Ascending aorta (tissue), 2 donors: ENCODE data around the gene HSPE1. TPM values are rescaled to one million over a fixed set of nuclear protein-coding genes. Genes with fewer than 3 reads are reported as not detected.
"Not testable (repeated sequence)": the region's sequence is repeated elsewhere in the genome, so short reads cannot be mapped to it uniquely, and the experiment has no call there.

Source experiments
- DNase-seq, 2 donors: peaks; one replicate each; pipeline ENCODE4 v3.0.0-alpha.2; 2019; ENCODE audit warnings: low spot score in 2 of 2
- H3K27ac ChIP-seq, 2 donors: fragments of 200-600 bp; sonication (generic); one replicate each; pipeline ENCODE4 v1.5.1; 2016 to 2017; ENCODE audit warnings: mild to moderate bottlenecking in 1 of 2
- H3K27me3 ChIP-seq: fragments of 200-600 bp; sonication (generic); one replicate; pipeline ENCODE4 v1.5.1; 2017
- H3K36me3 ChIP-seq, 2 donors: fragments of 200-600 bp; sonication (generic); one replicate each; pipeline ENCODE4 v1.5.1; 2016
- H3K4me1 ChIP-seq, 2 donors: fragments of 200-600 bp; sonication (generic); one replicate each; pipeline ENCODE4 v1.5.1; 2016 to 2017; ENCODE audit warnings: mild to moderate bottlenecking in 1 of 2
- H3K4me3 ChIP-seq, 2 donors: fragments of 200-600 bp; sonication (generic); one replicate each; pipeline ENCODE4 v1.5.1; 2016 to 2017; ENCODE audit warnings: mild to moderate bottlenecking in 1 of 2
- H3K9me3 ChIP-seq, 2 donors: fragments of 200-600 bp; sonication (generic); one replicate each; pipeline ENCODE4 v1.5.1; 2016
- intact Hi-C: fragments of 100-400 bp; cut with DNase I; formaldehyde crosslinking; loops from one replicate; pipeline ENCODE4 v1.15.1; 2023
- total RNA-seq: library from RNA; depleted of rRNA; stranded (reverse); fragments of >200 nt; gene quantifications from one replicate; pipeline ENCODE4 v1.1.0, GENCODE V29; 2016
- TF ChIP-seq, protein P1 (sequence below), 3 experiments: fragments of 200-600 bp in 2 of 3; fragments of 450-650 bp in 1 of 3; sonication (generic) in 2 of 3; IDR thresholded peaks; one replicate each; pipeline ENCODE4 v1.5.1; 2016 to 2019; ENCODE audit warnings: antibody characterized with exemption in 3 of 3, mild to moderate bottlenecking in 1 of 3, moderate library complexity in 1 of 3

Gene HSPE1
- total RNA-seq, 1 donor from 2014 or later = 72.7 TPM

DNA sequence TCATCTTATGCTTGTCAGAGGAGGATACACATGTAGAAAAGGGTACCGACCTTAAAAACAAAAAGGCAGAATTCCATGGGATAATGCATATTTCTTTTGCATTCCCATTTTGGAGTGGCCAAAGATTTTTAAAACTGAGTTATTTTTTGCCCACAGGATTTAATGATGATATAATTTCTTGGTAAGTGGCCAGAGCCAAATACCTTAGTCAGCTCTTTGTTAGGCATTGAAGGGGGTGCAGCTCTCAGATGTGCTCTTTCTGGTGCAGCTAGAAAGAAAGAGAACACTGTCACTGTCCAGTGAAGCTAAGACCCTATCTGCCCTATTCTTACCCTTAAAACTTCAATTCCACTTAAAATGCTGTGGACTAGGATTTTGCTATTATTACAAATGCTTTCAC, 36.0 kb upstream of the HSPE1 start:
- intact Hi-C loops = no loop called here
- H3K27ac ChIP-seq = no peak overlapping the region
- H3K9me3 ChIP-seq = no peaks in the 10 kb centered on the region
- no peak for DNase-seq
- no peaks in the 10 kb centered on the region for H3K4me1 ChIP-seq
- peaks cover 66 to 76% of the 10 kb centered on the region in 2 donors for H3K36me3 ChIP-seq
- H3K27me3 ChIP-seq = no peaks in the 10 kb centered on the region
- no peak overlapping the region for H3K4me3 ChIP-seq
- TF ChIP-seq, protein P1, sequence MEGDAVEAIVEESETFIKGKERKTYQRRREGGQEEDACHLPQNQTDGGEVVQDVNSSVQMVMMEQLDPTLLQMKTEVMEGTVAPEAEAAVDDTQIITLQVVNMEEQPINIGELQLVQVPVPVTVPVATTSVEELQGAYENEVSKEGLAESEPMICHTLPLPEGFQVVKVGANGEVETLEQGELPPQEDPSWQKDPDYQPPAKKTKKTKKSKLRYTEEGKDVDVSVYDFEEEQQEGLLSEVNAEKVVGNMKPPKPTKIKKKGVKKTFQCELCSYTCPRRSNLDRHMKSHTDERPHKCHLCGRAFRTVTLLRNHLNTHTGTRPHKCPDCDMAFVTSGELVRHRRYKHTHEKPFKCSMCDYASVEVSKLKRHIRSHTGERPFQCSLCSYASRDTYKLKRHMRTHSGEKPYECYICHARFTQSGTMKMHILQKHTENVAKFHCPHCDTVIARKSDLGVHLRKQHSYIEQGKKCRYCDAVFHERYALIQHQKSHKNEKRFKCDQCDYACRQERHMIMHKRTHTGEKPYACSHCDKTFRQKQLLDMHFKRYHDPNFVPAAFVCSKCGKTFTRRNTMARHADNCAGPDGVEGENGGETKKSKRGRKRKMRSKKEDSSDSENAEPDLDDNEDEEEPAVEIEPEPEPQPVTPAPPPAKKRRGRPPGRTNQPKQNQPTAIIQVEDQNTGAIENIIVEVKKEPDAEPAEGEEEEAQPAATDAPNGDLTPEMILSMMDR (IDR thresholded peaks at IDR 0.05) = no peak

DNA sequence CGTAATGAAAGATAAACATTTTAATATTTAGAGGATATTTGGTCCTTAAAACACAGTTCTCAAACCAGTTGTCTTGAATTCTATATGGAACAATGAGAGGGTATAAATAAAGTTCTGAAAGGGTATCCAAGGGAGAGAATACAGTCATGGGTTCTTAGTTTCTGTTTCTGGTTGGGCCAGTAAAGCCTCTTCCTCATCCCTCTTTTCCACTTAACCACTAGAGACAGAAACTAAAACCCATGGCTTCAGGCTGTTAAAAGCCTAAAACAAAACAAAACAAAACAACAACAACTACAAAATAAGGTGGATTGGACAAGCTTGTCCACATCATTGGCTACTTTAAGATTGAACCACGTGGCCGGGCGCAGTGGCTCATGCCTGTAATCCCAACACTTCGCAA, 28.0 kb upstream of the HSPE1 start:
- peaks cover 77 to 89% of the 10 kb centered on the region in 2 donors for H3K36me3 ChIP-seq
- H3K27ac ChIP-seq = no peak overlapping the region
- H3K4me1 ChIP-seq = no peaks in the 10 kb centered on the region
- TF ChIP-seq, protein P1 (IDR thresholded peaks at IDR 0.05) = no peak
- H3K4me3 ChIP-seq = no peak overlapping the region
- no peaks in the 10 kb centered on the region for H3K27me3 ChIP-seq
- intact Hi-C loops = no loop called here
- no peak for DNase-seq
- no peaks in the 10 kb centered on the region for H3K9me3 ChIP-seq

DNA sequence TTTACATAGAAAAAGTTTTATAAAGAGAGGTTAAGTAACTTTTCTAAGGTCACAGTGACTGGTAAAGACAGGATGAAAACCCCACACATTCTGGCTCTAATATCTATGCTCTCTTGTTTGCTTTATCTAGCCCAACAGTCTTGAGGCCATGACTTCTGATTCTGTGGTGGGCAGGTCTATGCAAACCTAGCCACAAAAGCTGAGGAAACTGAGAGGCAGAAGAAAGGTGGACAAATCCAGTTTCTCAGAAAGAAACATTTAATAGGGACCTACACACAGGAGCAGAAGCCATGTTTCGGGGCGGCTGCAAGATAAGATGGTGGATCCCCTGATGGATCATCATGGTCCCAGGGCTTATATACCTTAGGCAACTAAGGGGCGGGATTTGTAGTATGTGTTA, 22.4 kb upstream of the HSPE1 start:
- no peak overlapping the region for H3K4me3 ChIP-seq
- TF ChIP-seq, protein P1 (IDR thresholded peaks at IDR 0.05) = no peak
- peaks cover 0 to 3% of the 10 kb centered on the region in 2 donors for H3K9me3 ChIP-seq
- peaks cover 59 to 66% of the 10 kb centered on the region in 2 donors for H3K36me3 ChIP-seq
- intact Hi-C loops = no loop called here
- no peak for DNase-seq
- H3K27ac ChIP-seq = no peak overlapping the region
- H3K4me1 ChIP-seq = no peaks in the 10 kb centered on the region
- H3K27me3 ChIP-seq = no peaks in the 10 kb centered on the region

DNA sequence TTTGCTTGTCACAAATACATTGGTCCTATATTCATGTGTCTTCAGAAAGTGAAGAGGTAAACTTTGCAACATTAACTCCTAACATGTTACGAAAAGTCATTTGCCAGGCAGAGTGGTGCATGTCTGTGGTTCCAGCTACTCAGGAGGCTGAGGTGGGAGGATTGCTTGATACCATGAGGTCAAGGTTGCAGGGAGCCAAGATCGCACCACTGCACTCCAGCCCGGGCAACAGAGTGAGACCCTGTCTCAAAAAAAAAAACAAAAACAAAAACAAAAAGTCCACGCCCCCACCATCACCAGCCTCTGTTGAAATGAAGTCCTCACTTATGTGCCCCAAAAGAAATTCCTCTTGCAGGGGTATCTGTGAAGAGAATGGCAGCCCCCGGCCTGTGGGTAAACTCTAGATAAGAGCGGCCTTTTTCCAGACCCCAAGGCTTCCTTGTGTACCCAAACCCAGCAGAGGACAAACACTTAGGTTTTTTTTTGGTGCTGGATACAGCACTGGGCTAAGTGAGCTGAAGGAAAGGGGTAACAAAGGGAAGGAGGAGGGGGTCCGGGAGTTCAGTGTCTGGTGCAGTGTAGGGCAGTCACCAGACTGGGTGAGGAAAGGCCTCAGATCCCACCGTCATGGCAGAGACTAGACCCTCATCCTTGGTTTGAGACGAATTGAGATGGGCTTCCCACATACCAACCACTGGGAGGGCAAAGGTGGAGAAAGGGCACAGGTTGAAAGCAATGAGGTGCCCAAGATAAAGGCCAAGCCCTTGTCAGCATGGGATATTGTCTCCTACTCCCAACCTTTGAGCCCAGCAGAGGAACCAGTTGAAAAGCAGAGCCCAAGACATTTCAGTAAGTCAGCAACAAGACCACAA, 19.8 kb upstream of the HSPE1 start:
- intact Hi-C loops = no loop called here
- Histone ChIP-seq H3K27me3 (no peaks in the 10 kb centered on the region), H3K4me3 (no peak overlapping the region), H3K9me3 (peaks cover 8 to 19% of the 10 kb centered on the region in 2 donors), H3K36me3 (peaks cover 38 to 55% of the 10 kb centered on the region in 2 donors), H3K4me1 (no peaks in the 10 kb centered on the region), H3K27ac (no peak overlapping the region)
- DNase-seq = no peak
- TF ChIP-seq, protein P1 (IDR thresholded peaks at IDR 0.05) = no peak

DNA sequence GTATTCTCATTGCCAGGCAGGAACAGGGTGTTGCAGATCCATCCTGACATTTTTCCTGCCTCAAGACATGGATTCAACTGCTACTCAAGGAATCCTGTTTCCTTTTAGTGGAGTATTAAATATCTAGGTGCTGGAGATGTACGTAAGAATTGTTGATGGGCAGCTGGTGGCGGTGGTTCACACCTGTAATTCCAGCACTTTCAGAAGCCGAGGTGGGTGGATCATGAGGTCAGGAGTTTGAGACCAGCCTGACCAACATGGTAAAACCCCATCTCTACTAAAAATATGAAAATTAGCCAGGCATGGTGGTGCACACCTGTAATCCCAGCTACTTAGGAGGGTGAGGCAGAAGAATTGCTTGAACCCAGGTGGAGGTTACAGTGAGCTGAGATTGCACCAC, 15.9 kb upstream of the HSPE1 start:
- H3K27ac ChIP-seq, H3K4me1 ChIP-seq, H3K4me3 ChIP-seq, H3K27me3 ChIP-seq, intact Hi-C loops, DNase-seq: not testable (repeated sequence)
- Histone ChIP-seq H3K36me3 (peaks cover 36 to 58% of the 10 kb centered on the region in 2 donors), H3K9me3 (peaks cover 8 to 19% of the 10 kb centered on the region in 2 donors)

DNA sequence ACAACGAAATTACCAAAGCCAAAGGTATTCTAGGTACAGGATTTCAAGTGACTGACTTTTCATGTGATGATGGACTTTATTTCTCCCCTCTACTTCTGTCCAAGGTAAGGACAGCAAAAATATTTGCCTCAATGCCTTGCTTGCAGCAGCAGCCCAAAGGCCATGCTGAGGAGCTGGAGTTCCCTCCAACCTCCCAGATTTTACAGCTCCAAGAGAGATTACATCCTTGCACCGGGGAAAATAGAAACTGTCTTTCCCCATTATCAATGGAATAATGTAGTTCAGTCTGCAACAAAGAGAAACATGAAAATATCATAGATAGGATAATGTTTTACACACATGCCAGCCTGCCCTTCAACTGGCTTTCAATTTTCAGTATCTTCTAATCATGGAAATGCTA, 14.0 kb upstream of the HSPE1 start:
- DNase-seq = no peak
- Histone ChIP-seq H3K4me1 (no peaks in the 10 kb centered on the region), H3K4me3 (no peak overlapping the region), H3K27me3 (no peaks in the 10 kb centered on the region), H3K27ac (no peak overlapping the region), H3K36me3 (peaks cover 52 to 74% of the 10 kb centered on the region in 2 donors), H3K9me3 (peaks cover 8 to 19% of the 10 kb centered on the region in 2 donors)
- intact Hi-C loops = no loop called here
- TF ChIP-seq, protein P1 (IDR thresholded peaks at IDR 0.05) = no peak
